HG03039 (cell line): ENCODE results near the gene FOXF1.
A peak's percentile ranks its signal among the peaks of the same experiment; 100 is the strongest.

Source experiments
- ATAC-seq: cut with Tn5 transposase; IDR thresholded peaks from one replicate; pipeline ENCODE4 v1.9.1; 2021; ENCODE audit warnings: mild to moderate bottlenecking, moderate library complexity; ENCODE audit not compliant: unreplicated experiment

The FOXF1 gene

GRCh38 chr16:86554599-86554916, 44.2 kb downstream of the FOXF1 start:
- no peak for ATAC-seq

- peak; percentile 81 for ATAC-seq
These were observed 44.8 kb downstream of the FOXF1 start, which contains the start of gene MTHFSD for GRCh38 chr16:86554917-86555703. Gene MTHFSD (minus strand): TSS chr16:86555235. CDS start chr16:86555184, 51 bp downstream.

- no peak for ATAC-seq
These were observed 45.4 kb downstream of the FOXF1 start for GRCh38 chr16:86555704-86556075.

GRCh38 chr16:86556576-86556975, 46.2 kb downstream of the FOXF1 start:
- ATAC-seq: no peak

DNA sequence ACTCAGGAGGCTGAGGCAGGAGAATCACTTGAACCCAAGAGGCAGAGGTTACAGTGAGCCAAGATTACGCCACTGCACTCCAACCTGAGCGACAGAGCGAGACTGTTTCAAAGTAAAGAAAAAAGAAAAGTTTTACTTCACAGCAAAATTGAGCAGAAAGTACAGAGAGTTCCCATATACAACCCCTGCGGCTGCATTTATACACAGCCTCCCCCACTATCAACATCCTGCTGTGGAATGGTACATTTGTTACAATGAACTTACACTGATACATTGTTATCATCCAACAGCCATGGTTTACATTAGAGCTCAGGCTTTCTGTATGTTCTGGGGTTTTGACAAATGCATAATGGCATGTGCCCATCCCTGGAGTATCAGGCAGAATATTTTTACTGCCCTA, 47.3 kb downstream of the FOXF1 start:
- ATAC-seq: no peak

DNA sequence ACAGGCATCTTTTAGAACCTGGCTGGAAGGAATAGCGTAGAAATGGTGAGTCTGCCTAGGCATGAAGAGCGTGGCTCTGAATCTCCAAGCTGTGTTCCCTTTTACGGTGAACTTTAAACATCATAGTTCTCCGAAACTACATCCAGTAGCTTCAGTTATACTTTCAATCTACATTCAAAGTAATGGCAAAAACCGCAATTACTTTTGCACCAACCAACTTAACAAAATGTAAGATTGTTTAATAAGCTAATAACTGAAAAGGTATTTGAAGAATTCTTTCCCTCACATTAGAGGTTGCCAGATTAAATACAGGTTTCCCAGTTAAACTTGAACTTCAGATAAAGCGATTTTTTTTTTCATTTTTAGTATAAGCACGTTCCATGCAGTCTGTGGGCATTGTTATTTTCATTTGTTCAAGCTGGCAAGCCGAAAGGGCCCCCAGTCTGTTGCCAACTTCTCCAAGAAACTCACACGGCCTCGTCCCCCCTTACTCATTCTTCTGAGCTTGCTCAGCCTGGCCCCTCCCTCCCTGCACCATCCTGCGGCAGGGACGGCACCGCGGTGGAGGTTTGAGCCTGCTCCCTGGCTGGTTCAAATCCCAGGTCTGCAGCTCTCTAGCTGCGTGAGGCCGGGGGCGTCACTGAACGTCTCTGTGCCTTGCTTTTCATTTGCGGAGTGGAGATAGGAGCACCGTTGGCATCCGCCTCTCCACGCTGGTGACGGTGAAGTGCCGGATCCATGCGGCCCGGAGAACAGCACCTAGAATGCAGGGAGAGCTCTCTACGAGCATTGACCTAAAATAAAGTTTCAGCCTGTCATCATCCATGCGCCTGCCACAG, 48.2 kb downstream of the FOXF1 start:
- ATAC-seq: no peak

DNA sequence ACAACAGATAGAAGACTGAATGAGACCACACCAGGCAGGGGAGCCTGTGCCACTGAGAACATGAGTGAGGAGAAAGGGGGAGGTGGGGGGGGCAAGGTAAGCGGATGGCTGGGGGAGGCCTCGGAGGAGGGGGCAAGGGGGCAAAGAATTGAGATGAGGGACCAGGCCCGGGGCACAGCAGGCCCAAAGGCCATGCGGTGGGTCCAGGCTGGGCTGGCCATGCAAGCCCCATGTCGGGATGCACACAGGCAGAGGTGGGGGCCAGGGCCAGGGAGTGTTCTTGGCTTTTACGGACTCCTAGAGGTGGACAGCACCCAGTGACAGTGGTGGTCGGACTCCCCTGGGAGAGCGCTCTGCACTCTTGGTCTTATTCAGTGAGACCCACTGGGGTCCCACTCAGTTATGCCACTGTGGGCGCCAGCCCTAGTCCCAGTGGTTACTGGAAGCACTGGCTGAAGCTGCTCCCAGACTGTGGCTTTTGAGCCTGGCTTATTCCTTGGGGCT, 49.5 kb downstream of the FOXF1 start:
- no peak for ATAC-seq

DNA sequence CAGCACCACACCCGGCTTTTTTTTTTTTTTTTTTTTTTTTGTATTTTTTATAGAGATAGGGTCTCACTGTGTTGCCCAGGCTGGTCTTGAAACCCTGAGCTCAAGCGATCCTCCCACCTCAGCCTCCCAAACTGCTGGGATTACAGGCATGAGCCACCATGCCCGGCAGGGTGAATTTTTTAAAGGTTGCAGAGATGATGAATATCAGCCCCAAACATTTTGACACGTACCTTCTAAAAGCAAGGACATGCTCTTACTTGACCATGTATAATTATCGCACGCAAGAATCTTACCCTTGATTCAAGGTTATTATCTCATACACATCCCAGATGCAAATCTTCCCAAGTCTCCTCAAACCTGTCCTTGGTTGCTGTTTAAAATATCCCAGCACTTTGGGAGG, 52.0 kb downstream of the FOXF1 start:
- ATAC-seq: no peak

- no peak for ATAC-seq
These were observed 53.4 kb downstream of the FOXF1 start for GRCh38 chr16:86563469-86564345.
